IMR-90 (cell line): ENCODE results near the gene POTEJ.
"Not testable (repeated sequence)": the region's sequence is repeated elsewhere in the genome, so short reads cannot be mapped to it uniquely, and the experiment has no call there.

Source experiments
- CTCF ChIP-seq: conservative IDR thresholded peaks from 2 replicates; pipeline ENCODE4 v1.5.1; 2012; ENCODE audit warnings: mild to moderate bottlenecking, low read depth, low read length, improper control_type of control experiment
- FOS ChIP-seq: fragments of 150-350 bp; IDR thresholded peaks from 2 replicates; pipeline ENCODE4 v1.6.1; 2016; ENCODE audit warnings: low read depth, low read length
- MAZ ChIP-seq: IDR thresholded peaks from 2 replicates; pipeline ENCODE4 v1.6.1; 2012; ENCODE audit warnings: low read depth, mild to moderate bottlenecking, low read length, improper control_type of control experiment, moderate library complexity, borderline replicate concordance
- POLR2A ChIP-seq: IDR thresholded peaks from 2 replicates; pipeline ENCODE4 v1.6.1; 2012; ENCODE audit warnings: mild to moderate bottlenecking, low read depth, low read length
- RAD21 ChIP-seq: IDR thresholded peaks from 2 replicates; pipeline ENCODE4 v1.6.1; 2012; ENCODE audit warnings: low read length, improper control_type of control experiment
- RCOR1 ChIP-seq: IDR thresholded peaks from 2 replicates; pipeline ENCODE4 v1.6.1; 2012; ENCODE audit warnings: mild to moderate bottlenecking, low read length, improper control_type of control experiment; ENCODE audit not compliant: insufficient replicate concordance
- RFX5 ChIP-seq: IDR thresholded peaks from 2 replicates; pipeline ENCODE4 v1.8.0; 2012; ENCODE audit warnings: low read depth, mild to moderate bottlenecking, low read length, moderate library complexity
- TF ChIP-seq, protein P1 (sequence below): fragments of 150-350 bp; IDR thresholded peaks from 2 replicates; pipeline ENCODE4 v1.6.1; 2017; ENCODE audit warnings: mild to moderate bottlenecking, antibody characterized with exemption, low read length, low read depth

DNA sequence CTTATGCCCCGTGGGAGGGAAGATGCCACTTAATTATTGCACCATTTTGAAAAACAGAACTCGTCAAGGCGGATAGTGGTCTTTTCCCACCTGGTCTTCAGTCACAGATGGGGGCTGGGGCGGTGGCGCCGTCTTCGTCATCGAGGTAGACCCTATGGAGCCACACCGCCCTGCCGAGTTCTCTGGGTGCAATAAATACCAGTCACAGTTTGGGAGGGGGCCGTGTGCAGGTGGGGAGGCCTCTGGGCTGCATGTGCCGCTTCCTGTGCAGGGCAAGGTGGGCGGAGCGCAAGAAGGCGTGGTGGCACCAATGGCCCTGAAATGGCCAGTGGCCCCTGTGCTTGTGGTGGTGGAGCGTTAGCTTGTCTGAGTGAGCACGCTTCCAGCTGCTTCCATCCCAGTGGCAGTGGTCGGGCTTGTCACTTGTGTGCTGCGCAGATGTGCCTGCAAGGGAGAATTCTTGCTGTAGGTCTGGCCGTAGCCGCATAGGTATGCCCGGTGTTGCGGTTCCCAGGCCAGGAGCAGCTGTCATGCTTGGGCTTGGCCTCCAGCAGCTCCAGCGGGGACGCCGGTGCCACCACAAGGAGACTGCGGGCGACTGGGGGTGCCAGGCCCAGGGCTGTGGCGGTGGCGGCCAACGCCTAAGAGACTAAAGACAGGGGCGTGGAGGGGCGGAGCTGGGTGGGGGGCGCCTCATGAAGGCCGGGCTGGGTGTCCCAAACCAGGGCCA, 81.0 kb downstream of the POTEJ start:
- TF ChIP-seq FOS, RFX5, CTCF, RAD21, MAZ, RCOR1, POLR2A: not testable (repeated sequence)
- TF ChIP-seq, protein P1, sequence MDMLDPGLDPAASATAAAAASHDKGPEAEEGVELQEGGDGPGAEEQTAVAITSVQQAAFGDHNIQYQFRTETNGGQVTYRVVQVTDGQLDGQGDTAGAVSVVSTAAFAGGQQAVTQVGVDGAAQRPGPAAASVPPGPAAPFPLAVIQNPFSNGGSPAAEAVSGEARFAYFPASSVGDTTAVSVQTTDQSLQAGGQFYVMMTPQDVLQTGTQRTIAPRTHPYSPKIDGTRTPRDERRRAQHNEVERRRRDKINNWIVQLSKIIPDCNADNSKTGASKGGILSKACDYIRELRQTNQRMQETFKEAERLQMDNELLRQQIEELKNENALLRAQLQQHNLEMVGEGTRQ, result not testable (repeated sequence)
